K562 (cell line): ENCODE results near the gene RHNO1.

Experiments
- FOXK1 ChIP-seq: sonication (generic); formaldehyde crosslinking; IDR thresholded peaks from 2 replicates; pipeline ENCODE4 v1.8.0; 2022; ENCODE audit warnings: missing genetic modification reagents, mild to moderate bottlenecking, borderline replicate concordance
- HDGF ChIP-seq: fragments of 450-650 bp; IDR thresholded peaks from 2 replicates; pipeline ENCODE4 v1.6.1; 2016
- POLR2A ChIP-seq: fragments of 450-650 bp; conservative IDR thresholded peaks from 2 replicates; pipeline ENCODE4 v1.6.1; 2016
- POLR2AphosphoS5 ChIP-seq: IDR thresholded peaks from 2 replicates; pipeline ENCODE4 v1.6.1; 2011; ENCODE audit warnings: mild to moderate bottlenecking, low read depth, low read length, moderate library complexity; ENCODE audit not compliant: control insufficient read depth, insufficient read depth
- ZNF23 ChIP-seq: fragments of 250-450 bp; sonication (Bioruptor Pico); IDR thresholded peaks from 2 replicates; pipeline ENCODE4 v1.4.0; 2020; ENCODE audit warnings: mild to moderate bottlenecking

DNA sequence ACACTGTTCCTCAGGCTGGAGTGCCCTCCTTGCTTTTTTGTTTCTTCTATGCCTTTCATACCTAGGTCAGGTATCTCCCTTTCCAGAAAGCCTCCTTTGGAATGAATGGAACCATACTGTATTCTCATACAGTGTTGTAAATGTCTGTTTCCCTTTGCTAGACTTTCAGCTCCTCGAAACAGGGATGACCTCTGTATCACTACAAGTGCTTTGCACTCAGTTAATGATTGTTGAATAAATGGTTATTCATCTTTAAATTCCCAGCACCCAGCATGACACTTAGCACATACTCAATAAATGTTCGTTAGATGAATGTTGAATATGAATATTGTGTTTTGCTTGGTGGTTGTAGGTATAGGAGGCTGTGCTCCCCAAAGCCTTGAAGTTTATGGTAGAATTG is 7.8 kb downstream of the RHNO1 start:
- TF ChIP-seq POLR2AphosphoS5 (no peak), ZNF23 (no peak), FOXK1 (no peak), POLR2A (no peak), HDGF (no peak)
